ENCODE results near the gene LGALS4.
"Not testable (repeated sequence)": the region's sequence is repeated elsewhere in the genome, so short reads cannot be mapped to it uniquely, and the experiment has no call there.

Gene LGALS4

GRCh38 chr19:38812841-38813320, at the start of gene LGALS4:
LGALS4 (minus strand) TSS chr19:38812945; CDS start chr19:38812886, 59 bp downstream.
- no peak for DNase-seq

GRCh38 chr19:38861368-38861767, 48.6 kb upstream of the LGALS4 start:
- DNase-seq = no peak

GRCh38 chr19:38859631-38860204, 47.0 kb upstream of the LGALS4 start:
- DNase-seq = not testable (repeated sequence)

- no peak for DNase-seq
Measured at GRCh38 chr19:38856813-38857212, 44.1 kb upstream of the LGALS4 start.

GRCh38 chr19:38855751-38856150, 43.0 kb upstream of the LGALS4 start:
- not testable (repeated sequence) for DNase-seq

- DNase-seq = not testable (repeated sequence)
Measured at GRCh38 chr19:38854961-38855360, 42.2 kb upstream of the LGALS4 start.

- DNase-seq = no peak
Measured at GRCh38 chr19:38853214-38853613, 40.5 kb upstream of the LGALS4 start.

- peak; percentile 36 for DNase-seq
Measured at GRCh38 chr19:38852231-38853044, 39.7 kb upstream of the LGALS4 start.

GRCh38 chr19:38851622-38852230, 39.0 kb upstream of the LGALS4 start:
- DNase-seq = peak; percentile 63

- no peak for DNase-seq
Measured at GRCh38 chr19:38850976-38851621, 38.4 kb upstream of the LGALS4 start.

- no peak for DNase-seq
Measured at GRCh38 chr19:38850436-38850975, 37.8 kb upstream of the LGALS4 start.

GRCh38 chr19:38849860-38850435, 37.2 kb upstream of the LGALS4 start, which contains the start of gene HNRNPL:
HNRNPL (minus strand) TSS chr19:38849986; CDS start chr19:38849966, 20 bp downstream.
- DNase-seq = peak; percentile 100

- peak; percentile 77 for DNase-seq
Measured at GRCh38 chr19:38849147-38849859, 36.6 kb upstream of the LGALS4 start.

- DNase-seq = no peak
Measured at GRCh38 chr19:38848299-38849146, 35.8 kb upstream of the LGALS4 start.

GRCh38 chr19:38846097-38846496, 33.4 kb upstream of the LGALS4 start:
- no peak for DNase-seq

GRCh38 chr19:38845374-38846024, 32.8 kb upstream of the LGALS4 start:
- DNase-seq = no peak

- DNase-seq = no peak
Measured at GRCh38 chr19:38844093-38844686, 31.4 kb upstream of the LGALS4 start.

- DNase-seq = no peak
Measured at GRCh38 chr19:38843175-38843758, 30.5 kb upstream of the LGALS4 start.

- DNase-seq = no peak
Measured at GRCh38 chr19:38842439-38843174, 29.9 kb upstream of the LGALS4 start.
